GM19438 (cell line): ENCODE measurements around the gene SPDYE4.

ENCODE experiments used
- ATAC-seq: cut with Tn5 transposase; IDR thresholded peaks from one replicate; pipeline ENCODE4 v1.9.1; 2021; ENCODE audit warnings: low read depth; ENCODE audit not compliant: unreplicated experiment

SPDYE4 gene

DNA sequence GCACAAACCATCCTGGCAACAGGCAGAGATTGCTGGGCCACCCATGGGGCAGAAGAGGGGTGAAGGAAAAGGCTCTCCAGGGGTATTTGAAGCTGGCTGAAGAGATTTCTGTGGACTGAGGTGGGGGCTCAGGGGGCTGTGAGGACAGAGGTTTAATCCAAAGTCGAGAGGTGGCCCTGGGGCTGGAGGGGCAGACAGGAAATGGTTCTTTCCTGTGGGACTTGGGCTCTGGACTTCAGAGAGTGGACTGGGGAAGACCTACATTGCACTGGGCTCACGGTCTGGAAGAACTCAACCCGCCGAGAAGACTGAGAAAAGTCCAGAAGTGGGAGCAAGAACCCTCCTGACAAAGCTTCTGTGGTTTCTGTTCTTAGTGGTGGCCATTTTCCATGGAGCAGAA lies 16.6 kb downstream of the SPDYE4 start:
- ATAC-seq, result no peak

- ATAC-seq, result no peak
These were observed 17.0 kb downstream of the SPDYE4 start for GRCh38 chr17:8741366-8741765.

GRCh38 chr17:8740486-8740885 lies 17.9 kb downstream of the SPDYE4 start:
- no peak for ATAC-seq

- no peak for ATAC-seq
These were observed 19.2 kb downstream of the SPDYE4 start for GRCh38 chr17:8739097-8739496.

DNA sequence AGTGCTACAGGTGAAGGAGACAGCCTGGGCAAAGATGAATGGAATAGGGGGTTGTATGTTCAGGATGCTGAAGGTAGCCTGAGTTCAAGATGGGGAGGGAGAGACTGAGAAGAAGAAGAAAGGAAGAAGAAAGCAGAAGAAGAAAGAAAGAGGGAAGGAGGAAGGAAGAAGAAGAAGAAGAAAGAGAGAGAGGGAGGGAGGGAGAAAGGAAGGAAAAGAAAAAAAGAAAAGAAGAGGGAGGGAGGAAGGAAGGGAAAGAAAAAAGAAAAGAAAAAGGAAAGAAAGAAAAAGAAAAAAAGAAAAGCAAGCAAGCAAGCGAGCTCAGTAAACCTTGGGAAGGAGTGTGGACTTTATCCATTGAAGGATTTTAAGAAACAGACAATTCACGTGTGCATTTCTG lies 21.6 kb downstream of the SPDYE4 start:
- no peak for ATAC-seq

DNA sequence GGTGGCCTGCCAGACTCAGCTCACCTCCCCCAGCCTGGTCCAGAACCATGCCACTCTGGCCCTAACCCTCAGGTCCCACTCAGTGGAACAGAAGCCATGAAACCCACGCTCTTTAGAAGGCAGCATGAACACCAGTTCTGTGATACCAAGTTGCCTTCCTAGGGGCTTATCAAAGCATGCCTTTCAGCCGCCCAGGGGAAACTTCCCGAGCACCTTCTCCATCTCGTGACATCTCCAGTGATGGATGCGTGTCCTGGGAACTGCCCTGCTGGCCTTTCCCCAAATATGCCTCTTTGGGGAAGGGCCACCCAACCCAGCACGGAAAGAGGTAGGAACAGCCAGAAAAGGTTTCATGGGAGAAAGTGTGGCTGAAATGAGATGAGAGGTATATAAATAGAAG lies 22.0 kb downstream of the SPDYE4 start:
- ATAC-seq, result no peak

- no peak for ATAC-seq
These were observed 22.9 kb downstream of the SPDYE4 start for GRCh38 chr17:8735336-8735939.

- no peak for ATAC-seq
These were observed 23.5 kb downstream of the SPDYE4 start for GRCh38 chr17:8734876-8735275.

DNA sequence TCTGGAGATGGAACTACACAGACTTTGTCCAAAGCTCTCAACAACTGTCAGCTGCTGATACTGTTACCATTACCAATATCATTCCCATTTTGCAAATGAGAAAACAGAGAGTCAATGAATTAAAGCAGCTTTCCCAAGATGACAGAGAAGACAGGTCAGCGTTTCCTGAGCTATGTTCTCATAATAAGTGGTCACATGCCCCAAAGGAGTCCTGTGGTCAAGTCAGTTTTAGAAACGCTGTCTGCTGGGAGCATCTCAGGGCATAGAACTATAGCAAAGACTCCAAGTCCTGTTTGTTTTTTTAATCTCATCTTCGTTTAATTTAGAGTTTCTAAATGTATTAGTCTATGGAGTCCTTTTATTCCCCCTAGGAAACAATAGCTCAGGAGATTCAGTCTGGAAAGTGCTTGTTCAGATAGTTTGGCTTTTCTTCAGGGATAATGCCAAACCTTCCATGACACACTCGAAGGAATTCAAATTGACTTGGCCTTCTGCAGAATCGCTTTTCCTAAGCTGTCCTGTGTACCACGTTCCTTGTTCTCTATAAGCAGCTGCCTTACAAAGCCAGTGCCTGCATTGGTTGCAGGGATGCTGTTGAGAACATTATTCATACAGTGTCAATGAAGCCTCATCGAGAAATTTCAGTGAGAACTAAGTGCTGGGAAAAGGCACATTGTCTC lies 25.8 kb downstream of the SPDYE4 start:
- no peak for ATAC-seq

DNA sequence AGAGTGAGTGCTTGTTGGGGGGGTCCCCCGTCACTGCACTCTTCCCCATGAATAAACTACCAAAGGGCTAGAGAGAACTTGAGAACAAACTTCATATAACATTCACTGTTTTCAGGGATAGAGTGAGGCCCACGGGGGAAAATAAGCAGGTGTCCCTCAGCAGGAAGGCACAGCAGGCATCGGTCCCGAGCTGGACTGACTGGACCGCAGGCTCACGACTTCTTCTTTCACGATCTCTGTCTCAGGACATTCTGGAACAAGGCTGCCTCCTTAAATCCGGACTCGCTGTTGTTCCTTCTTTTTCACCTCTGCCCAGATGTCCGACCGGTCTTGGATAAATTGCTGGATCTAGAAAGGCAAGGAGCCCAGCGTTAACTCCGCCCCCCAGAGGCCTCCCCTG lies 28.5 kb downstream of the SPDYE4 start:
- no peak for ATAC-seq

GRCh38 chr17:8729421-8729820 lies 28.9 kb downstream of the SPDYE4 start:
- no peak for ATAC-seq

- ATAC-seq, result no peak
These were observed 29.4 kb downstream of the SPDYE4 start for GRCh38 chr17:8728971-8729370.

- no peak for ATAC-seq
These were observed 30.0 kb downstream of the SPDYE4 start for GRCh38 chr17:8728251-8728938.

DNA sequence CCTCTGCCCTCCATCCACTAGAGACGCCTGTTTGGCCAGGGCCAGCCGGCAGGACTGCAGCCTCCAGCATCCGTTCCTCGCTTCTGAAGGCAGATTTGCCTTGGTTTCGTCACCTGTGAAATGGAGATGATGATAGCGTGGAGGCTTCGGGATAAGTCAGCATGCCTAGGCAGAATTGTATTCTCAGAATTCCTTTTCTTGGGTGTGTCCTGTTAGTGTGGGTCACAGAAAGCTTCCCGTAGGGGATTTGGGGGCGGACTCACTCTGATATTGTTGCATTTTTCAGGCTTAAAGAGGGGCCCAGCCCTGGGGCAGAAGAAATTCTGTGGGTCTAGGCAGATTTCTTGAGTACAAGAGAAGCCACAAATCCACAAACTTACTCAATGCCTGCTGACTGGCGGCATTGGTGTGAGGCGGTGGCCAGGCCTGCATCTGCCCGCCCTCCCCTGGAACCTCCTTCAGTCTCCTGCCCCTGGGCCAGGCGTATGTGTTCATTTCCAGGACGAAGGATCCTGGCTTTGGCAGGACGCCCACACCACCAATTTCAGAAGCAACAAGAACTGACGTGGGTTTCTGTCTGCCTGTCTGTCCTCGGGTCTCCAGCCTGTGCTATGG lies 31.3 kb downstream of the SPDYE4 start:
- ATAC-seq, result no peak

- ATAC-seq, result no peak
These were observed 32.2 kb downstream of the SPDYE4 start for GRCh38 chr17:8725881-8726876.

- ATAC-seq, result no peak
These were observed 33.9 kb downstream of the SPDYE4 start for GRCh38 chr17:8724451-8724850.

GRCh38 chr17:8720596-8720995 lies 37.8 kb downstream of the SPDYE4 start:
- no peak for ATAC-seq

DNA sequence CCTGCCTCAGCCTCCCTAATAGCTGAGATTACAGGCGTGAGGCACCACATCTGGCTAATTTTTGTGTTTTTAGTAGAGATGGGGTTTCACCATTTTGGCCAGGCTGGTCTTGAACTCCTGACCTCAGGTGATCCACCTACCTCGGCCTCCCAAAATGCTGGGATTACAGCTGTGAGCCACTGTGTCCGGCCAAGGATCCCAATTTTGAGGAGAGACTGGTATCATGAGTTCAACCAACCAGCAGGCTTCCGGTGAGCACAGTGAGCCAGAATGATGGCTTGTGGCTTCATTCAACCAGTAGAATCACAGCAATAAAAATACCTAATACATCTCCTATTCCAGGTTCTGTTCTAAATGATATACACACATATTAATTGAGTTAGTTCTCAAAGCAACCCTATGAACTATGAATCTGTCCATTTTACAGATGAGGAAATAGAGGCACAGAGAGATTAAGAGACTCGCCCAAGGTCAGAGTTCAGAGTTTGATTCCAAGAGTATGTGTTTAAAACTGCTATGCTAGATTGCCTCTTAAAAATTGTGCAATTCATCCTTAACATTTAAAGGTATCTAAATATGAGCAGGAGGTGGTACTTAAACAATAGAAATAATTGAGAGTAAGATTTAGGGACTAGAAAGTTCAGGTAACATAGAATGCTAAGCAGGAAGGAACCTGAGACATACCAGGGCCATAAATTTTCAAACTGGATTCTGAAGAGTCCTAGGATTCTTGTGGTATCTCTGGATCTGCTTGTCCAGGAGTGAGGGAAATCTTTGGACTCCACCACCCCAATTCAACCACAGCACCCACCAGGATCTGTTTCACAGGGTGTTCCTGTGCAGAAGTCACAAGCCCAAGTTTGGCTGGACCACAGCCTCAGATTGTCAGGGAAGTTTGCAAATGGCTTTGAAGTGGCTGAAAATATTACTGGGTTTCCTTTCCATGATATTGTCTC lies 38.8 kb downstream of the SPDYE4 start:
- ATAC-seq, result no peak

DNA sequence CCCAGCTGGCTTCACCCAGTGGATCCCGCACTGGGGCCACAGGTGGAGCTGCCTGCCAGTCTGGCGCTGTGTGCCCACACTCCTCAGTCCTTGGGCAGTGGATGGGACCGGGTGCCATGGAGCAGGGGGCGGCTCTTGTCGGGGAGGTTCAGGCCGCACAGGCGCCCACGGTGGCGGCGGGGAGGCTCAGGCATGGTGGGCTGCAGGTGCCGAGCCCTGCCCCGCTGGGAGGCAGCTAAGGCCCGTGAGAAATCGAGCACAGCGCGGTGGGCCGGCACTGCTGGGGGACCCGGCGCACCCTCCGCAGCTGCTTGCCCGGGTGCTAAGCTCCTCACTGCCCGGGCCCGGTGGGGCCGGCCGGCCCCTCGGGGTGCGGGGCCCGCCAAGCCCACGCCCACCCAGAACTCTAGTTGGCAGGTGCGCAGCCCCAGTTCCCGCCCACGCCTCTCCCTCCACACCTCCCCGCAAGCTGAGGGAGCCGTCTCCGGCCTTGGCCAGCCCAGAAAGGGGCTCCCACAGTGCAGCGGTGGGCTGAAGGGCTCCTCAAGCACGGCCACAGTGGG lies 40.3 kb downstream of the SPDYE4 start:
- no peak for ATAC-seq
